ENCODE measurements around the gene ANKRD1. TPM values are rescaled to one million over a fixed set of nuclear protein-coding genes. Genes with fewer than 3 reads are reported as not detected.
A peak's percentile ranks its signal among the peaks of the same experiment; 100 is the strongest.

The ANKRD1 gene
- total and polyA plus RNA-seq, 12 donors: 1,390 to 8,287 (median 4,440) TPM

GRCh38 chr10:90879062-90879461 lies 41.8 kb downstream of the ANKRD1 start:
- 90 to 92% methylated on average over 2 of the region's 2 CpGs for WGBS, 2 donors
- Histone ChIP-seq H3K36me3 (peaks cover 0 to 90% (median 34%) of the 10 kb centered on the region in 9 donors), H3K9me3 (no peaks in the 10 kb centered on the region), H3K27me3 (no peaks in the 10 kb centered on the region), H3K4me3 (no peak overlapping the region), H3K4me1 (peaks cover 0 to 5% (median under 1%) of the 10 kb centered on the region in 9 donors), H3K27ac (no peak overlapping the region)
- DNase-seq: no peak
- intact Hi-C loops (cut with DNase I): loop anchor here in 1 of 10 donors (10.0 kb wide), 1 partner anchor 506 kb away; no protein-coding TSS in a partner anchor
- no peak for TF ChIP-seq CTCF (IDR thresholded peaks at IDR 0.05)
- no peak for ATAC-seq

- intact Hi-C loops (cut with DNase I): loop anchor here in 3 of 10 donors (5.0 to 10.0 kb wide), 2 partner anchors 512 to 1080 kb away; no protein-coding TSS in a partner anchor
- WGBS, 2 donors: 21 to 24% methylated on average over 8 of the region's 8 CpGs
- Histone ChIP-seq H3K9me3 (peaks cover 0 to 11% (median 0%) of the 10 kb centered on the region in 11 donors), H3K36me3 (peaks cover 0 to 33% (median 18%) of the 10 kb centered on the region in 9 donors), H3K4me3 (peak overlapping the region; percentile 47 to 92 (median 74)), H3K27ac (peak overlapping the region in 2 of 10 donors; percentile 69 to 73), H3K27me3 (peaks cover 0 to 8% (median 0%) of the 10 kb centered on the region in 7 donors), H3K4me1 (peaks cover 0 to 31% (median 18%) of the 10 kb centered on the region in 9 donors)
- DNase-seq: no peak
- TF ChIP-seq CTCF (IDR thresholded peaks at IDR 0.05): no peak
- ATAC-seq: no peak
Measured at GRCh38 chr10:90872648-90873020, 48.3 kb downstream of the ANKRD1 start.

- peaks cover 0 to 31% (median 18%) of the 10 kb centered on the region in 9 donors for H3K4me1 ChIP-seq
- DNase-seq: peak; percentile 83
- H3K9me3 ChIP-seq: peaks cover 0 to 11% (median 0%) of the 10 kb centered on the region in 11 donors
- intact Hi-C loops (cut with DNase I): loop anchor here in 3 of 10 donors (5.0 to 10.0 kb wide), 2 partner anchors 513 to 1080 kb away; no protein-coding TSS in a partner anchor
- ATAC-seq: peak; percentile 98 to 99 (median 99)
- H3K4me3 ChIP-seq: peak within 1 kb of the TSS; percentile 47 to 92 (median 74)
- no peak for TF ChIP-seq CTCF (IDR thresholded peaks at IDR 0.05)
- 0% methylated on average over 43 of the region's 43 CpGs for WGBS, 2 donors
- H3K27me3 ChIP-seq: peaks cover 0 to 8% (median 3%) of the 10 kb centered on the region in 7 donors
- peak within 1 kb of the TSS in 9 of 10 donors; percentile 13 to 79 (median 62) for H3K27ac ChIP-seq
- H3K36me3 ChIP-seq: peaks cover 0 to 27% (median 16%) of the 10 kb centered on the region in 9 donors
Measured at GRCh38 chr10:90871766-90872647, 48.9 kb downstream of the ANKRD1 start, which contains the start of gene RPP30. RPP30 (plus strand) TSS chr10:90871974; CDS start chr10:90871987, 13 bp downstream.

GRCh38 chr10:90871279-90871765 lies 49.6 kb downstream of the ANKRD1 start:
- ATAC-seq: peak; percentile 62 to 92 (median 76)
- Histone ChIP-seq H3K27me3 (peaks cover 0 to 12% (median 7%) of the 10 kb centered on the region in 7 donors), H3K36me3 (peaks cover 0 to 20% (median 10%) of the 10 kb centered on the region in 9 donors), H3K4me3 (peak overlapping the region in 9 of 10 donors; percentile 54 to 92 (median 74)), H3K9me3 (peaks cover 0 to 11% (median 0%) of the 10 kb centered on the region in 11 donors), H3K27ac (peak overlapping the region in 8 of 10 donors; percentile 37 to 79 (median 66)), H3K4me1 (peaks cover 0 to 31% (median 18%) of the 10 kb centered on the region in 9 donors)
- TF ChIP-seq CTCF (IDR thresholded peaks at IDR 0.05): peak; percentile 19 to 74 (median 53)
- DNase-seq: peak in 1 of 2 donors; percentile 42
- 1 to 2% methylated on average over 14 of the region's 14 CpGs for WGBS, 2 donors
- intact Hi-C loops (cut with DNase I): loop anchor here in 3 of 10 donors (5.0 to 10.0 kb wide), 2 partner anchors 513 to 1079 kb away; no protein-coding TSS in a partner anchor
